ENCODE measurements around the gene TAOK1.

DNA sequence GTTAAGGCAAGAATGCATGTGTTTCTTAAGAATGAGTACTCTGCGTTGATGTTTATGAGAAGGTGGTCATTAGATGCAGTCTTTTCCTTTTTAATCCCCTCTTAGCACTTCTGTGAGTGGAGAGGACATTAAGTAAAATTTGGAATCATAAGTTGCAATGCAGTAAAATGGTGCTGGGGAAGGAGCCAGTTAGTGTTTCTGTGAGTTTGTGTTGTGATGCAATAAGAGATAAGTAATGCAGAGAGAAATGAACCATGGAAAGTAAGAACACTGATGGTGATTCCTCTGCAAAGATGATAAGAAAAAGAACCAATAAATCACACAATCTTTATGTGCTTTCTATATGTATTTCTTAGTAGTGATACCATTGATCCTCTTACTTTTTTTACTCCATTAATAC lies 156.7 kb downstream of the TAOK1 start:
- no peak for TF ChIP-seq CTCF (IDR thresholded peaks at IDR 0.05)
- no peak for TF ChIP-seq EZH2 (IDR thresholded peaks at IDR 0.05; ENCODE audit: borderline replicate concordance, insufficient read depth, low read depth, low read length, poor library complexity, severe bottlenecking)

Measured in B cell (primary cell).